GM21423 (cell line): ENCODE measurements around the gene NLN.
"Not testable (repeated sequence)": the region's sequence is repeated elsewhere in the genome, so short reads cannot be mapped to it uniquely, and the experiment has no call there.

Experiments used
- ATAC-seq: cut with Tn5 transposase; IDR thresholded peaks from one replicate; pipeline ENCODE4 v1.9.1; 2021; ENCODE audit warnings: mild to moderate bottlenecking, moderate library complexity; ENCODE audit not compliant: unreplicated experiment

NLN gene

GRCh38 chr5:65721720-65722574 lies at the start of gene NLN, which contains the start of gene SGTB:
NLN (plus strand) TSS chr5:65722205; CDS start chr5:65722374, 169 bp downstream.
SGTB (minus strand) TSS chr5:65722109; CDS start chr5:65720807, 1,302 bp downstream.
- ATAC-seq: peak; percentile 87

GRCh38 chr5:65672796-65673195 lies 49.2 kb upstream of the NLN start:
- ATAC-seq: no peak

- no peak for ATAC-seq
Observed at GRCh38 chr5:65674749-65675148, 47.3 kb upstream of the NLN start.

- ATAC-seq: not testable (repeated sequence)
Observed at GRCh38 chr5:65676056-65676455, 45.9 kb upstream of the NLN start.

GRCh38 chr5:65682148-65682547 lies 39.9 kb upstream of the NLN start:
- ATAC-seq: no peak

GRCh38 chr5:65693121-65693520 lies 28.9 kb upstream of the NLN start:
- ATAC-seq: no peak

GRCh38 chr5:65695162-65695755 lies 26.7 kb upstream of the NLN start:
- ATAC-seq: no peak

- no peak for ATAC-seq
Observed at GRCh38 chr5:65695896-65696295, 26.1 kb upstream of the NLN start.

GRCh38 chr5:65696892-65697291 lies 25.1 kb upstream of the NLN start:
- ATAC-seq: no peak

- ATAC-seq: no peak
Observed at GRCh38 chr5:65699338-65699737, 22.7 kb upstream of the NLN start.

- ATAC-seq: no peak
Observed at GRCh38 chr5:65702036-65702435, 20.0 kb upstream of the NLN start.

- no peak for ATAC-seq
Observed at GRCh38 chr5:65704621-65705239, 17.3 kb upstream of the NLN start.

- no peak for ATAC-seq
Observed at GRCh38 chr5:65707663-65708062, 14.3 kb upstream of the NLN start.

GRCh38 chr5:65708145-65708544 lies 13.9 kb upstream of the NLN start:
- ATAC-seq: no peak

- ATAC-seq: no peak
Observed at GRCh38 chr5:65718576-65719310, 3.3 kb upstream of the NLN start.

- ATAC-seq: peak; percentile 3
Observed at GRCh38 chr5:65721050-65721719, 820 bp upstream of the NLN start.

GRCh38 chr5:65722575-65723403 lies 784 bp downstream of the NLN start:
- ATAC-seq: no peak

GRCh38 chr5:65727491-65728156 lies 5.6 kb downstream of the NLN start:
- no peak for ATAC-seq

GRCh38 chr5:65728218-65728617 lies 6.2 kb downstream of the NLN start:
- ATAC-seq: no peak
